ENCODE measurements around the gene TSHZ1. TPM values are rescaled to one million over a fixed set of nuclear protein-coding genes. Genes with fewer than 3 reads are reported as not detected.

Gene TSHZ1
- total and polyA plus RNA-seq, 2 experiments from 2014 or later: 0.23 to 0.38 TPM

- TF ChIP-seq ZNF462 (CRISPR knock-in tag; IDR thresholded peaks at IDR 0.05): no peak
- no peak for TF ChIP-seq ZNF114 (CRISPR knock-in tag; IDR thresholded peaks at IDR 0.05)
- no peak for TF ChIP-seq POLR2AphosphoS5 (IDR thresholded peaks at IDR 0.05; ENCODE audit: low read depth)
- no peak for TF ChIP-seq EZH2phosphoT487 (IDR thresholded peaks at IDR 0.05; ENCODE audit: unreplicated experiment)
- TF ChIP-seq STAT1 (IDR thresholded peaks at IDR 0.05; ENCODE audit: unreplicated experiment): no peak
- no peak for TF ChIP-seq ETS1 (IDR thresholded peaks at IDR 0.05)
Observed at GRCh38 chr18:75214332-75214690, 3.7 kb downstream of the TSHZ1 start (continued).

GRCh38 chr18:75214766-75215510 lies 4.3 kb downstream of the TSHZ1 start:
- DNase-seq (ENCODE audit: low spot score) (no peak), ATAC-seq (no peak)
- H3K9me3 Mint-ChIP-seq: peaks cover 3% of the 10 kb centered on the region; the same call in 1 of the 3 replicates
- no peak overlapping the region for H3K27ac ChIP-seq (ENCODE audit: low read depth)
- no peak overlapping the region for H3K4me3 Mint-ChIP-seq
- no peaks in the 10 kb centered on the region for H3K9me2 ChIP-seq (ENCODE audit: insufficient read depth)
- H3K36me3 Mint-ChIP-seq (ENCODE audit: low read depth): no peaks in the 10 kb centered on the region; the same call in 2 of the 3 replicates
- no peak overlapping the region for H3K4me2 ChIP-seq
- H4K20me1 ChIP-seq (replicated peaks; ENCODE audit: insufficient read depth): no peaks in the 10 kb centered on the region
- H3K27ac Mint-ChIP-seq: no peak overlapping the region
- no peak overlapping the region for H2AFZ ChIP-seq
- no peaks in the 10 kb centered on the region for H3K36me3 ChIP-seq (ENCODE audit: insufficient read depth)
- H3K27me3 ChIP-seq (ENCODE audit: insufficient read depth): peaks cover 49% of the 10 kb centered on the region
- H3K4me1 ChIP-seq (ENCODE audit: insufficient read depth): peaks cover 15% of the 10 kb centered on the region
- H3K4me1 Mint-ChIP-seq: peaks cover 30% of the 10 kb centered on the region
- no peaks in the 10 kb centered on the region for H3K79me2 ChIP-seq (replicated peaks; ENCODE audit: insufficient read depth)
- H3F3A ChIP-seq (replicated peaks; ENCODE audit: low read depth): no peaks in the 10 kb centered on the region
- peaks cover 31% of the 10 kb centered on the region for H3K27me3 Mint-ChIP-seq (ENCODE audit: insufficient read depth, low read depth, poor library complexity)
- no peak overlapping the region for H3K4me3 ChIP-seq
- TF ChIP-seq CREB1 (CRISPR knock-in tag; IDR thresholded peaks at IDR 0.05; ENCODE audit: low read depth) (no peak), ZNF331 (CRISPR knock-in tag; IDR thresholded peaks at IDR 0.05; ENCODE audit: low read depth) (no peak), EZH2 (IDR thresholded peaks at IDR 0.05; ENCODE audit: low read depth, unreplicated experiment) (no peak), REST (IDR thresholded peaks at IDR 0.05; ENCODE audit: unreplicated experiment) (no peak), EZH2phosphoT487 (IDR thresholded peaks at IDR 0.05; ENCODE audit: unreplicated experiment) (no peak), ZNF114 (CRISPR knock-in tag; IDR thresholded peaks at IDR 0.05) (no peak), CTCF (conservative IDR thresholded peaks at IDR 0.05; ENCODE audit: low read depth in 2 of 2) (no peak)

All from GM23338 (cell line).